RWPE1 (cell line): ENCODE measurements around the gene CCDC91.

Experiments used
- CTCF ChIA-PET: fragments of 350-600 bp; sonication (Branson Sonifier 250); formaldehyde crosslinking; extraction: SDS; loops from one replicate; lab custom pipeline; 2021; lab: Yijun Ruan, JAX
- POLR2A ChIA-PET: fragments of 400-600 bp; formaldehyde crosslinking; extraction: SDS; loops from one replicate; lab custom pipeline; 2020; ENCODE audit warnings: antibody characterized with exemption; ENCODE audit not compliant: low non-redundant PET; lab: Yijun Ruan, JAX
- DNase-seq: peaks from one replicate; pipeline ENCODE4 v3.0.0; 2012; ENCODE audit warnings: low spot score
- H3K27ac ChIP-seq: fragments of 450-650 bp; 2 replicates; pipeline ENCODE4 v1.5.1; 2017
- TF ChIP-seq, protein P1 (sequence below): fragments of 450-650 bp; conservative IDR thresholded peaks from 2 replicates; pipeline ENCODE4 v1.5.1; 2017; ENCODE audit warnings: low read depth, mild to moderate bottlenecking

CCDC91 gene

DNA sequence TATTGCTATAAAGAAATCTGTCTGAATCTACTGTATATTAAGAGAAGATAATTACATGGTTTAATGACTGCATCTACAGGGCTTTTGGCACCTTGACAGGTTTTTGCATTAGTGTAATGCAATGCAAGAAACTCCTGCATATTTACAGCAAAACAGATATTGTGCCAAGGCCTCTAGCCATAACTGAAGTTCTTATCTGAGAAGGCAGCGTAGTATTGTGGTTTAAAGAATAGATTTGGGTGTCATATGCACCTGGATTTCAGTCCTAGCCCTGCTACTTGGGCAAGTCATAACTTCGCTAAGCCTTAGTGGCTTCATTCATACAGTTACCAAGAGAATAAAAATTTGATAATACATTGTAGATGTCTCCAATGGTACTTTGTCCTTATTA, 350.1 kb downstream of the CCDC91 start:
- no peak for DNase-seq
- CTCF ChIA-PET = no interaction called here
- TF ChIP-seq, protein P1, sequence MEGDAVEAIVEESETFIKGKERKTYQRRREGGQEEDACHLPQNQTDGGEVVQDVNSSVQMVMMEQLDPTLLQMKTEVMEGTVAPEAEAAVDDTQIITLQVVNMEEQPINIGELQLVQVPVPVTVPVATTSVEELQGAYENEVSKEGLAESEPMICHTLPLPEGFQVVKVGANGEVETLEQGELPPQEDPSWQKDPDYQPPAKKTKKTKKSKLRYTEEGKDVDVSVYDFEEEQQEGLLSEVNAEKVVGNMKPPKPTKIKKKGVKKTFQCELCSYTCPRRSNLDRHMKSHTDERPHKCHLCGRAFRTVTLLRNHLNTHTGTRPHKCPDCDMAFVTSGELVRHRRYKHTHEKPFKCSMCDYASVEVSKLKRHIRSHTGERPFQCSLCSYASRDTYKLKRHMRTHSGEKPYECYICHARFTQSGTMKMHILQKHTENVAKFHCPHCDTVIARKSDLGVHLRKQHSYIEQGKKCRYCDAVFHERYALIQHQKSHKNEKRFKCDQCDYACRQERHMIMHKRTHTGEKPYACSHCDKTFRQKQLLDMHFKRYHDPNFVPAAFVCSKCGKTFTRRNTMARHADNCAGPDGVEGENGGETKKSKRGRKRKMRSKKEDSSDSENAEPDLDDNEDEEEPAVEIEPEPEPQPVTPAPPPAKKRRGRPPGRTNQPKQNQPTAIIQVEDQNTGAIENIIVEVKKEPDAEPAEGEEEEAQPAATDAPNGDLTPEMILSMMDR = no peak
- no peak overlapping the region for H3K27ac ChIP-seq
- POLR2A ChIA-PET = no interaction called here

DNA sequence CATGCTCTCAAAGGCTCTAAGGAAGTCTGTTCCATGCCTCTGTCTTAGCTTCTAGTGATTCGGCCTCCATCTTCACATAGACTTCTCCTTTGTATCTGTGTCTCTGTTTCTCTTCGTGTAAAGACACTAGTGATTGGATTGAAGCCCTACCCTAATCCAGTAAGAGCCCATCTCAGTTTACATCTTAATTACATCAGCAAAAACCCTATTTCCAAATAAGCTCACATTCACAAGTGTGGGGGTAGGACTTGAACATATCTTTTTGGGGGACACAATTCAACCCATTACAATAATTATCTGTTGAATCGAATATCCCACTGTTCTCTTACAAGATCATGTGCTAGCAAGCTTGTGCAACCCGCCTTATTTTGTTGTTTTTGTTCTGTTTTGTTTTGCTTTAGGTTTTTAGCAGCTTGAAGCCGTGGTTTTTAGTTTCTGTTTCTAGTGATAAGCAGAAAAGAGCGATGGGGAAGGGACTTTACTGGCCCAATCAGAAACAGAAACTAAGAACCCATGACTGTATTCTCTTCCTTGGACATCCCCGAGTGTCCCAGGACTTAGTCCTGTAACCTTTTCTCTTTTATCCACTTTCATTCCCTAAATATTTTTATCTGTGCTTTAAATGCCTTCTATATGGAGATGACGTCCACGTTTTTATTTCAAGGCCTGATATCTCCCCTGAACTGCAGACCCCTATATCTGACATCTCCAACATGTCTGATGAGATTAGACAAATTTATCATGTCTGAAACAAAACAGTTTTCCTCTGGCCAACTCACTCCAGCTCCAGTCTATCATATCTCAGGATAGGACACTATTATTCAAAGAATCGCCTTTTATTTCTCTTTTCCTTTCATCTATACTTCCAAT, 353.0 kb downstream of the CCDC91 start:
- ChIA-PET CTCF (no interaction called here), POLR2A (no interaction called here)
- no peak overlapping the region for H3K27ac ChIP-seq
- TF ChIP-seq, protein P1 = no peak
- no peak for DNase-seq

DNA sequence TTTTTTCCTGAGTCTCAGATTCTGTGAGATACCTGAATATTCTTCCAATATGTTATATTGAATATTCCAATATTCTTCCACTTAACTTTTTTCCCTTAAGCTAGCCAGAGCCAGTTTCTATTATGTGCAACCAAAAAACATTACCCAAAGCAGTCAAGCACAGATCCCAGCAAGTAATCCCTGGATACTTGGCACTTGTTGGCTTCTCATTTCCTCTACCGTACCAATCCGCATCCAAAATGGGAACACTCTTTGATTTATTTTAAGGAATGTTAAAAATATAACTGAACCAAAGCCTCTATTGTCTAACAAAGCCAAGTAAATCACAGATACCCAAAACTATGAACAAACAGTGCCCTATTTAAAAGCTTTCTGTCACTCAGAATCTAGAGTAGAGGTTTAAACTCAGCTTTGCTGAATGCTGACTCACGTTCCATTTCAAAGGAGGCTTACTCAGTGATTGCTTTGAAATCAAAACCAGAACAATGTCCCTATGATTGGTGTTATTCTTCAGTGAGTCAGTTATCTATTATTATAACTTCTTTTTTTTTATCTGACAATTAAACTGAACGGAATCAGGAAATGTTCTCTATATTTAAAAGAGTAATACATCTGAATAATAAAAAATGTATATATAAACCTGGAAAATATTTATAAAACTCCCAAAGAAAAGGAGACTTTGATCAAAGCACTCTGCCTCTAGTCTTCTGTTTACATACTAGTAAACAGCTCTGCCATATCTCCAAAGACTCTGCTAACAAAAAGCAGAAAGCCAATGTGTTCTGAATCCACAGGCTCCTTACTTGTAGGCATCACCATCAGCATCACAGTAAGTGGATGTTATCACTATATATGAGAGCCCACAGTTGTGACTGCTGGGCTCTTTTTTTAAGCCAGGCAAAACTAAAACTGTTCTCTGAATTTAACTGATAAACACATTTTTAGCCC, 360.8 kb downstream of the CCDC91 start:
- H3K27ac ChIP-seq = no peak overlapping the region
- POLR2A ChIA-PET = no interaction called here
- DNase-seq = peak; percentile 20
- TF ChIP-seq, protein P1 = no peak
- CTCF ChIA-PET = interaction anchor here (0.6 to 0.7 kb wide), 2 partner anchors 42 to 179 kb away, joined by 3 read pairs; no protein-coding TSS in a partner anchor

DNA sequence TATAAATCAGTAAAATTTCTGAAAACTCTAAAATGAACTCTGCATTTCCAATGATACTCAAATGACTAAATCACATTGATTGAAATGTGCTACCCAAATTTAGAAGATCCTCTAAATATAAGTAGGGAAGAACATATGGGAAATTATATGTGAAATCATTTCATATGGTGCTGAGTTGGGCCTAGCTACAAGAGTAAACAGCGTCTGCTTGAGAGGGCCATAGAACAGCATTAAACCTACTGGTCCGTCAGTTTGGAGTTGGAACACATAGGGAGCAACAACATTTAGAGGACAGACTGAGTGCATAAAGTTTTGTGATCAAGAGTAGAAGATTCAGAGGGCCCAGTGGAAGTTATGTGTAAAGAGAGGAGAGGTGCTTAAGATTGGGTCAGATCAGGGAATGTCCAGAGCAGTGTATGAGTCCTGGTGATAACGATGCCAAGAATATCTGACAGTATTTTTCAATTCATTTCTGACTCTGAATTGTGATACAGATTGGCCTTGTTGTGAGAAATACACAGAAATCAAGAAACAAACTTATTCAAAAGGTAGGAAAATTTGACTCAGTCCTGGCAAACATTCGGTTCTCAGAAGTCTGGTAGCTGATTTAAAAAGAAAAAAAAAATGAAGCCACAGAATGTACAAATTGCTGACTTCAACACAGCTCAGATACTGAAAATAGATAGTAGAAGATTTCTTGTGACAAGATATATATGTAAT, 362.2 kb downstream of the CCDC91 start:
- POLR2A ChIA-PET = no interaction called here
- CTCF ChIA-PET = interaction anchor here (0.6 to 0.7 kb wide), 2 partner anchors 161 to 275 kb away, joined by 3 read pairs; no protein-coding TSS in a partner anchor
- no peak for DNase-seq
- H3K27ac ChIP-seq = no peak overlapping the region
- TF ChIP-seq, protein P1 = no peak

DNA sequence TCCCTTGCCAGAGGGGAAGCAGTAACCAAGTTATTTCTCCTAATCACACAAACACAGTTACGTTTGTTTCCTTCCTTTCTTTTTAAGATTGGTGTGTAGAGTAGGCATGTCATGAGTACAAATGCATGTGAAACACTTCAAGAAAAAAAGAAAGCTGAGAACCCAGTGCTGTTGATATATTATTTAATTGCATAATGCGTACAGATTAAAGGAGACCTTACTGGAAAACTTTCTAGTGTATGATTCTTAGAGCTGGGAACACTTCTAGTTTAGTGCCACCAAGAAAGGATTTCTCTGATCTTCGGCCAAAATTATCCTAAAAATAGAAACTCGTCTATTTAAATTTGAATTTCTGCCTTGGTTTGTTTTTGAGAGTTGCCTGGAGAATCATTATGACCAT, 365.5 kb downstream of the CCDC91 start:
- no peak for DNase-seq
- TF ChIP-seq, protein P1 = no peak
- ChIA-PET POLR2A (no interaction called here), CTCF (no interaction called here)
- H3K27ac ChIP-seq = no peak overlapping the region
